ENCODE data around the gene ARID1A. TPM values are rescaled to one million over a fixed set of nuclear protein-coding genes. Genes with fewer than 3 reads are reported as not detected.

ARID1A gene
- total and polyA plus RNA-seq, 9 of the 15 experiments (the other 6 are each of a cell fraction or from before 2014, with no cell fraction given) = 8.3 to 88.3 (median 22.5) TPM

- TF ChIP-seq HOMEZ (CRISPR knock-in tag; IDR thresholded peaks at IDR 0.05) = peak; percentile 70; the same call in 1 of the 2 replicates
- TF ChIP-seq KLF10 (CRISPR knock-in tag; IDR thresholded peaks at IDR 0.05) = no peak
- TF ChIP-seq L3MBTL2 (IDR thresholded peaks at IDR 0.05) = peak; percentile 95
- no peak; the same call in 1 of the 2 replicates for TF ChIP-seq ATF2 (CRISPR knock-in tag; IDR thresholded peaks at IDR 0.05)
- TF ChIP-seq ZNF224 (CRISPR knock-in tag; IDR thresholded peaks at IDR 0.05) = no peak
- TF ChIP-seq RFX1 (IDR thresholded peaks at IDR 0.05) = no peak
- TF ChIP-seq PCBP1 (IDR thresholded peaks at IDR 0.05; ENCODE audit: low read depth, low read length, poor library complexity, severe bottlenecking) = peak; percentile 90
- peak; percentile 48; the same call in 1 of the 2 replicates for TF ChIP-seq TCF3 (CRISPR knock-in tag; IDR thresholded peaks at IDR 0.05)
- peak; percentile 40 for TF ChIP-seq ZNF146 (CRISPR knock-in tag; IDR thresholded peaks at IDR 0.05; ENCODE audit: unreplicated experiment)
- TF ChIP-seq ZNF780A (CRISPR knock-in tag; IDR thresholded peaks at IDR 0.05) = no peak
- TF ChIP-seq PHF8 (IDR thresholded peaks at IDR 0.05; ENCODE audit: borderline replicate concordance, low read length) = peak; percentile 81; the same call in 1 of the 2 replicates
- no peak for TF ChIP-seq RBM39 (optimal IDR thresholded peaks at IDR 0.05; ENCODE audit: low read depth, low read length)
- peak; percentile 64 for TF ChIP-seq ZBTB40 (IDR thresholded peaks at IDR 0.05)
- TF ChIP-seq ZBTB40 (CRISPR knock-in tag; IDR thresholded peaks at IDR 0.05) = no peak
- TF ChIP-seq TAF7 (tag; IDR thresholded peaks at IDR 0.05) = peak; percentile 95
These were observed at the start of gene ARID1A (continued) for GRCh38 chr1:26695356-26696118.

All from K562 (cell line).